Activated CD8-positive, alpha-beta T cell treated with anti-CD3 and anti-CD28 coated beads, Interleukin-2, amount 10 ng/mL, durations not matched to agents 7 days and 5 days (primary cell): ENCODE measurements around the gene CACNA1G. TPM values are rescaled to one million over a fixed set of nuclear protein-coding genes. Genes with fewer than 3 reads are reported as not detected.

Experiments used
- ATAC-seq: fragments of 150-1000 bp; cut with Tn5 transposase; one replicate; pipeline ENCODE4 v1.10.0; 2021; ENCODE audit warnings: moderate library complexity
- CTCF ChIA-PET: fragments of 350-600 bp; sonication (Branson Sonifier 250); formaldehyde crosslinking; loops from one replicate; lab custom pipeline; 2021; ENCODE audit warnings: antibody characterized with exemption; lab: Charles Lee
- POLR2A ChIA-PET: fragments of 350-600 bp; sonication (Branson Sonifier 250); formaldehyde crosslinking; loops from one replicate; lab custom pipeline; 2021; ENCODE audit warnings: antibody characterized with exemption; lab: Charles Lee
- DNase-seq: peaks from one replicate; pipeline ENCODE4 v3.0.0-alpha.2; 2020
- H3K27ac Mint-ChIP-seq: one replicate; pipeline ENCODE4 v1.8.0; 2021; ENCODE audit warnings: mild to moderate bottlenecking, mixed read lengths
- H3K27me3 Mint-ChIP-seq: one replicate; pipeline ENCODE4 v1.8.0; 2021; ENCODE audit warnings: low read depth, mixed read lengths
- H3K36me3 Mint-ChIP-seq: one replicate; pipeline ENCODE4 v1.8.0; 2021; ENCODE audit warnings: low read depth, mixed read lengths
- H3K4me1 Mint-ChIP-seq: one replicate; pipeline ENCODE4 v1.8.0; 2021; ENCODE audit warnings: low read depth, mixed read lengths
- H3K4me3 Mint-ChIP-seq: one replicate; pipeline ENCODE4 v1.8.0; 2021; ENCODE audit warnings: mild to moderate bottlenecking, mixed read lengths
- H3K9me3 Mint-ChIP-seq: one replicate; pipeline ENCODE4 v1.8.0; 2022; ENCODE audit warnings: mixed read lengths; ENCODE audit not compliant: insufficient read depth
- total RNA-seq, 2 experiments: library from RNA; stranded (reverse); gene quantifications; one replicate each; pipeline ENCODE4 v1.2.3, GENCODE V29; 2021

CACNA1G gene
- total RNA-seq, 2 experiments from 2014 or later, result not detected

GRCh38 chr17:50541716-50542688 is 18.5 kb upstream of the CACNA1G start:
- no peaks in the 10 kb centered on the region for H3K9me3 Mint-ChIP-seq
- H3K27ac Mint-ChIP-seq, result peak overlapping the region; percentile 58
- H3K27me3 Mint-ChIP-seq, result peaks cover 13% of the 10 kb centered on the region
- peaks cover 22% of the 10 kb centered on the region for H3K4me1 Mint-ChIP-seq
- ATAC-seq (peak; percentile 93), DNase-seq (peak; percentile 83)
- no peaks in the 10 kb centered on the region for H3K36me3 Mint-ChIP-seq
- POLR2A ChIA-PET, result interaction anchor here (0.6 to 1.1 kb wide), 2 partner anchors 63 to 448 kb away, joined by 3 read pairs; no protein-coding TSS in a partner anchor
- H3K4me3 Mint-ChIP-seq, result peak overlapping the region; percentile 73
- CTCF ChIA-PET, result interaction anchor here (0.7 to 2.1 kb wide), 19 partner anchors 9 to 344 kb away, joined by 3 to 8 read pairs (median 3); partner anchors contain the start of genes ANKRD40 and RSAD1

- Mint-ChIP-seq H3K4me1 (peaks cover 28% of the 10 kb centered on the region), H3K36me3 (no peaks in the 10 kb centered on the region), H3K27ac (no peak overlapping the region), H3K4me3 (peak overlapping the region; percentile 73), H3K27me3 (peaks cover 13% of the 10 kb centered on the region), H3K9me3 (no peaks in the 10 kb centered on the region)
- DNase-seq, result no peak
- ChIA-PET CTCF (interaction anchor here (0.7 to 4.8 kb wide), 17 partner anchors 12 to 309 kb away, joined by 3 to 28 read pairs (median 3); partner anchors contain the start of genes ANKRD40 and RSAD1), POLR2A (no interaction called here)
- ATAC-seq, result no peak
These were observed 17.4 kb upstream of the CACNA1G start for GRCh38 chr17:50542795-50543774.

- H3K27ac Mint-ChIP-seq, result no peak overlapping the region
- CTCF ChIA-PET, result interaction anchor here (0.8 to 4.8 kb wide), 4 partner anchors 11 to 293 kb away, joined by 3 to 28 read pairs (median 4); no protein-coding TSS in a partner anchor
- H3K36me3 Mint-ChIP-seq, result no peaks in the 10 kb centered on the region
- H3K9me3 Mint-ChIP-seq, result no peaks in the 10 kb centered on the region
- H3K4me1 Mint-ChIP-seq, result peaks cover 29% of the 10 kb centered on the region
- H3K27me3 Mint-ChIP-seq, result peaks cover 13% of the 10 kb centered on the region
- DNase-seq, result no peak
- POLR2A ChIA-PET, result no interaction called here
- no peak overlapping the region for H3K4me3 Mint-ChIP-seq
- ATAC-seq, result no peak
These were observed 16.0 kb upstream of the CACNA1G start for GRCh38 chr17:50544516-50544915.

- no peak for ATAC-seq
- no peak overlapping the region for H3K27ac Mint-ChIP-seq
- no peaks in the 10 kb centered on the region for H3K36me3 Mint-ChIP-seq
- H3K4me3 Mint-ChIP-seq, result no peak overlapping the region
- no peak for DNase-seq
- ChIA-PET POLR2A (no interaction called here), CTCF (interaction anchor here (0.8 to 4.8 kb wide), 4 partner anchors 12 to 292 kb away, joined by 3 to 28 read pairs (median 4); no protein-coding TSS in a partner anchor)
- peaks cover 29% of the 10 kb centered on the region for H3K4me1 Mint-ChIP-seq
- H3K9me3 Mint-ChIP-seq, result no peaks in the 10 kb centered on the region
- peaks cover 13% of the 10 kb centered on the region for H3K27me3 Mint-ChIP-seq
These were observed 15.2 kb upstream of the CACNA1G start for GRCh38 chr17:50545311-50545710.

GRCh38 chr17:50546701-50547034 is 13.8 kb upstream of the CACNA1G start:
- no peak overlapping the region for H3K27ac Mint-ChIP-seq
- CTCF ChIA-PET, result interaction anchor here (0.6 to 4.8 kb wide), 8 partner anchors 66 to 377 kb away, joined by 3 to 28 read pairs (median 4); partner anchors contain the start of gene ANKRD40
- no peaks in the 10 kb centered on the region for H3K36me3 Mint-ChIP-seq
- peak overlapping the region; percentile 77 for H3K4me3 Mint-ChIP-seq
- POLR2A ChIA-PET, result interaction anchor here (0.6 kb wide), 2 partner anchors 64 to 149 kb away, joined by 3 read pairs; no protein-coding TSS in a partner anchor
- no peaks in the 10 kb centered on the region for H3K9me3 Mint-ChIP-seq
- no peak for ATAC-seq
- peaks cover 13% of the 10 kb centered on the region for H3K27me3 Mint-ChIP-seq
- peaks cover 24% of the 10 kb centered on the region for H3K4me1 Mint-ChIP-seq
- no peak for DNase-seq

- ChIA-PET CTCF (interaction anchor here (0.7 to 4.8 kb wide), 7 partner anchors 66 to 161 kb away, joined by 3 to 28 read pairs (median 4); partner anchors contain the start of gene ANKRD40), POLR2A (interaction anchor here (0.6 kb wide), 2 partner anchors 64 to 148 kb away, joined by 3 read pairs; no protein-coding TSS in a partner anchor)
- Mint-ChIP-seq H3K27ac (peak within 1 kb of the TSS; percentile 88), H3K4me3 (peak within 1 kb of the TSS; percentile 77), H3K9me3 (no peaks in the 10 kb centered on the region), H3K36me3 (no peaks in the 10 kb centered on the region), H3K4me1 (peaks cover 22% of the 10 kb centered on the region), H3K27me3 (peaks cover 13% of the 10 kb centered on the region)
- peak; percentile 93 for ATAC-seq
- peak; percentile 93 for DNase-seq
These were observed 13.3 kb upstream of the CACNA1G start, which contains the start of gene SPATA20 for GRCh38 chr17:50547035-50547735. Gene SPATA20 (plus strand): TSS chr17:50547174. CDS start chr17:50547209, 35 bp downstream.

GRCh38 chr17:50547736-50548083 is 12.8 kb upstream of the CACNA1G start:
- POLR2A ChIA-PET, result no interaction called here

GRCh38 chr17:50548831-50549230 is 11.7 kb upstream of the CACNA1G start:
- Mint-ChIP-seq H3K27me3 (peaks cover 13% of the 10 kb centered on the region), H3K4me3 (no peak overlapping the region), H3K27ac (no peak overlapping the region), H3K4me1 (peaks cover 11% of the 10 kb centered on the region), H3K36me3 (no peaks in the 10 kb centered on the region), H3K9me3 (no peaks in the 10 kb centered on the region)
- POLR2A ChIA-PET, result no interaction called here
- no peak for ATAC-seq
- CTCF ChIA-PET, result interaction anchor here (2.2 kb wide), 1 partner anchor 79 kb away, joined by 9 read pairs; no protein-coding TSS in a partner anchor
- DNase-seq, result no peak

More at GRCh38 chr17:50547736-50548083, 12.8 kb upstream of the CACNA1G start:
- Mint-ChIP-seq H3K4me3 (peak overlapping the region; percentile 77), H3K4me1 (peaks cover 17% of the 10 kb centered on the region), H3K27ac (peak overlapping the region; percentile 88), H3K36me3 (no peaks in the 10 kb centered on the region), H3K27me3 (peaks cover 13% of the 10 kb centered on the region), H3K9me3 (no peaks in the 10 kb centered on the region)
- DNase-seq (no peak), ATAC-seq (no peak)
- CTCF ChIA-PET, result interaction anchor here (1.4 to 4.8 kb wide), 2 partner anchors 77 to 161 kb away, joined by 4 to 28 read pairs; partner anchors contain the start of gene ANKRD40

GRCh38 chr17:50549256-50549941 is 11.1 kb upstream of the CACNA1G start:
- H3K4me3 Mint-ChIP-seq, result no peak overlapping the region
- POLR2A ChIA-PET, result no interaction called here
- no peaks in the 10 kb centered on the region for H3K36me3 Mint-ChIP-seq
- peaks cover 8% of the 10 kb centered on the region for H3K27me3 Mint-ChIP-seq
- CTCF ChIA-PET, result interaction anchor here (0.6 to 2.2 kb wide), 2 partner anchors 79 to 81 kb away, joined by 3 to 9 read pairs; no protein-coding TSS in a partner anchor
- H3K4me1 Mint-ChIP-seq, result peaks cover 11% of the 10 kb centered on the region
- no peaks in the 10 kb centered on the region for H3K9me3 Mint-ChIP-seq
- H3K27ac Mint-ChIP-seq, result no peak overlapping the region
- no peak for DNase-seq
- no peak for ATAC-seq

GRCh38 chr17:50549969-50550368 is 10.5 kb upstream of the CACNA1G start:
- Mint-ChIP-seq H3K27ac (no peak overlapping the region), H3K4me3 (no peak overlapping the region)
- POLR2A ChIA-PET, result no interaction called here

More at GRCh38 chr17:50549969-50550368, 10.5 kb upstream of the CACNA1G start:
- no peaks in the 10 kb centered on the region for H3K9me3 Mint-ChIP-seq
- ATAC-seq, result no peak
- H3K4me1 Mint-ChIP-seq, result peaks cover 11% of the 10 kb centered on the region
- peaks cover 6% of the 10 kb centered on the region for H3K27me3 Mint-ChIP-seq
- CTCF ChIA-PET, result interaction anchor here (0.6 to 2.2 kb wide), 5 partner anchors 8 to 80 kb away, joined by 3 to 9 read pairs (median 5); partner anchors contain the start of gene CACNA1G
- DNase-seq, result no peak
- H3K36me3 Mint-ChIP-seq, result no peaks in the 10 kb centered on the region
